Smooth muscle cell of the brain vasculature (primary cell): Measurements from ENCODE around the gene SCAPER.
"Not testable (repeated sequence)": the region's sequence is repeated elsewhere in the genome, so short reads cannot be mapped to it uniquely, and the experiment has no call there.

Source experiments
- DNase-seq: peaks from one replicate; pipeline ENCODE4 v3.0.0-alpha.2; 2012; ENCODE audit warnings: low read depth, low spot score

SCAPER gene

GRCh38 chr15:76321602-76322001, 583.5 kb downstream of the SCAPER start:
- no peak for DNase-seq

DNA sequence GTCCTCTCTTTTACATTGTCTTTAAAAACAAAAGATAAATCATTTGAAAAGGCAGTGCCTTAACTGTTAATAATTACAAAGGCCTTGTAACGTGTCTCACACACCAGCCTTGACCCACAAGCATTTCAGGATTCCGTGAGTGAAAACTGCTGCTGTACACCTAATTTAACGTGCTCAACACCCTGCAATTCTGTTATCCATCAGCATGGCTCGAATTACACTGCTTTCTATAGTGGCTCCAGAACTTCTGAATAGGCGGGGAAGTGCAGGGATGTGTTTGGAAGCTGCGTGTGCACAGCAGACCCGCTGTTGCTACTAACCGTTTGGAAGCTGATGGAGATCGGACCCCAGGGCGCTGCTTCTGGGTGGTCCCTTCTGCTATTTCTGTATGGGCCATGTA, 584.0 kb downstream of the SCAPER start:
- no peak for DNase-seq

DNA sequence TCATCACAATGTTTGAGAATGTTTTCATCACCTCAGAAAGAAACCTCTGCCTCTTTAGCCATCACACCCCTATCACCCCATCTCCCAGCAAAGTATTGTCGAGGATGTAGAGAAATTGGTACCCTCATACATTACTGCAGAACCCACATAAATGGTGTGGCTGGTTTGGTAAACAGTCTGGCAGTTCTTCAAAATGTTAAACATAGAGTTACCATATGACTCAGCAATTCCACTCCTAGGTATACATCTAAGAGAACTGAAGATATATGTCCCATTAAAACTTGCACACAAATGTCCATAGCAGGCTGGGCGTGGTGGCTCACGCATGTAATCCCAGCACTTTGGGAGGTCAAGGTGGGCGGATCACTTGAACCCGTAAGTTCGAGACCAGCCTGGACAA, 585.1 kb downstream of the SCAPER start:
- DNase-seq, result no peak

DNA sequence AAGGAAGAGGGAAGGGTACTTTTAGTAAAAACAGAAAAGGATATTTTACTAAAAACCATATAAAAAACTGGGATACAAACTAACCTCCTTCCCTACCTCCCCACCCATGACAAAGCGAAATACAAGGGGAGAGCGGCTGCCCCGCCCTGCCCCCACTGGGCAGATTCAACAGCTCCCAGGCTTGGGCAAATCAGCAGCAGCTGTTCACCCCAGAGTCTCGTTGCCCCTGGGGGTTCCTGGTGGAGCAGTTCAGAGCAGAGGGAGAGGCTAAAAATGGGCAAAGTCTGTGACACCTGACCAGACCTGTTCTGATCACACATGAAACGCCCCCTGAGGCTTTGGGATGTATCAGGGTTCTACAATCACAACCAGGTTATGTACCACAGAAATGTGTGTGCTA, 591.4 kb downstream of the SCAPER start:
- DNase-seq, result no peak

- not testable (repeated sequence) for DNase-seq
Observed at GRCh38 chr15:76313175-76313567, 592.0 kb downstream of the SCAPER start.

DNA sequence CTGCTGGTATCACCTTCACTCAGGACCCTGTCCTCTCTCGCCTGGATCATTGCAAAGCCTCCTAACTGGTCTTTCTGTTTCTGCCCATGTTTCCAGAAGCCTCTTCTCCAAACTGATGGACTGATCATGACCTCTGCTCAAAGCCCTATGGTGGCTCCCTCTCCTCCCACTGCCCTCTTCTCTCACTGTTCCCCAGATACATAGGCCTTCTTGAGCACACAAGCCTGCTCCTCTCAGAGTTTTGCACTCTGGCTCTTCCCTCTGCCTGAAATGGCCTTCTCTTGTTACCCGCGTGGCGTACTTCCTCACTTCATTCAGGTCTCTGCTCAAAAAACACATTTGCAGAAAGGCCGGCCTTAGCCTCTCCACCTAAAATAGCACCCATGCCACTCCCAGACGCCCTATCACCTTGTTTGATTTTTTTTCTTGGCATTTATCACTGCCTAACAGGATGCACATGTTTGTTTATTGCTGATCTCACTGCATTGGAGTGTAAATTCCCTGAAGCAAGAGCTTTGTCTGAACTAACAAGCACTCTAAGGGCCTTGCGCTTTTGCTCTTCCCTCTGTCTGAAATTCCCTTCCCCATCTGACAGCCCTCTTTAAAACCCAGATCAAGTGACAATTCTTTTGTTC, 592.5 kb downstream of the SCAPER start:
- DNase-seq, result no peak

DNA sequence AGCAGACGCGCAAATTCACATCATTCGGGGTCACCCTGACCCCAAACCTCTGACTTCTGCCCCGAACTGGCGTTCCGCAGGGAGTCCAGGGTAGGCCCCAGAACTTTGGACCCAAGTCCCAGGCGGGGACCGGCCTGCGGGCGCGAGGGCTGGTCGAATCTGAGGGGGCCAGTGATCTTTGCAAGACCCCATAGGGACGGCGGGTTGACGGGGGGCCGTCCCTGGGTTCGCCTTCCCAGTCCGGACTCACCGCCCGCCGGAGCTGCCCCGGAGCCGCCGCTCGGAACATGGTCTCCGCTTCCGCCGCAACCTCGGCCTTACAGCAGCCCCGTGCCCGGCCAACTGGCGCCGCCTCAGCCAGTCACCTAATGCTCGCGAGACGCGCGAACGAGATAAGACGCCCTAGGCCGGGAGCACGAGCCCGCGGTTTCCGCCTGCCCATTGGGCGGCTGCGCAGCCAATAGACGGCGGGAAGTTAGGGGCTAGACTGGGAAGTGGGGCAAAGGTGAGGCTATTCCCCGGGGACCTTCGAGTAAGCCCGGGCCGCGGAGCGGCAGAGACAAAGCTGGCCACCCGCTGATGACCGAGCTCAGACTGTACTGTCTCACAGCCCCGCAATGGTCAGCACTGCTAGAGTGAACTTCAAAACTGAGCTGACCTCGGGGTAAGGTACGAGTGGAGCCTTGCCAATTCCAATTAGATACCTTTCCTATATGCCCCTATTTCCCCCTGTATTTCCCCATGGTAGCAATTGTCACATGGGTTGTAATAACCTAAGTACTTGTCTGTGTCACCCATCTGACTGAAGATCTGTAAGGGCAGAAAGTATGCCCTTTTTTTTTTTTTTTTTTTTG, 593.8 kb downstream of the SCAPER start, which contains the start of gene ETFA:
Gene ETFA, minus strand, starts transcription at position 370 of the 854 bp plus-strand sequence. Its CDS starts 81 bp downstream, at position 289.
- peak; percentile 85 for DNase-seq

DNA sequence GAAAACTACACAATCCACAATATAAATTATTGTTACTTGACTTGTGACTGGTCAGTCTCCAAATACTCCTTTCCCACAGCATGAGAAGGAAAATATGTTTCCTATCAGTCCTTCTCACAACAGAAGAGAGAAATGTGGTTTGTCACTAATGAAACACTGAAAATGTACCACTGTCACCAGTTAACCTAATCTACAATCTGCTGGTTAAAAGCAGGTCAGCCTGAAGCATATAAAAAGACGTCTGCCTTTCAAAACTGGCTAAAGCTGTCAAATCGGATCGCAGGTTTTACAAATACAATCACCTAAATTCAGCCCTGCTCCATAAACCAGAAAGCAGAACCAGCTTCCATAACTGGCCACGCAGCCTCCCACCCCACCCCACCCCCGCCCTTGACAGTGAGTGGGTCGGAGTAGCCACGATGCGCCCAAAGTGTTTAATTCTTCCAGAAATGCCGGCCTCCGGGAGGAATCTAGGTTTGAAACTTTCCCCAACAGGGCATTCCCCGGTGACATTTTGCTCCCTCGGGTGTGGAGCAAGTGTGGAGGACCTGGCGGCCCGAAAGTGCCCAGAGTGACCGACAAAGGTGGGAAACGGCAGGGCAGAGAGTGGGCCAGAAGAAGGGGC, 594.6 kb downstream of the SCAPER start:
- no peak for DNase-seq

DNA sequence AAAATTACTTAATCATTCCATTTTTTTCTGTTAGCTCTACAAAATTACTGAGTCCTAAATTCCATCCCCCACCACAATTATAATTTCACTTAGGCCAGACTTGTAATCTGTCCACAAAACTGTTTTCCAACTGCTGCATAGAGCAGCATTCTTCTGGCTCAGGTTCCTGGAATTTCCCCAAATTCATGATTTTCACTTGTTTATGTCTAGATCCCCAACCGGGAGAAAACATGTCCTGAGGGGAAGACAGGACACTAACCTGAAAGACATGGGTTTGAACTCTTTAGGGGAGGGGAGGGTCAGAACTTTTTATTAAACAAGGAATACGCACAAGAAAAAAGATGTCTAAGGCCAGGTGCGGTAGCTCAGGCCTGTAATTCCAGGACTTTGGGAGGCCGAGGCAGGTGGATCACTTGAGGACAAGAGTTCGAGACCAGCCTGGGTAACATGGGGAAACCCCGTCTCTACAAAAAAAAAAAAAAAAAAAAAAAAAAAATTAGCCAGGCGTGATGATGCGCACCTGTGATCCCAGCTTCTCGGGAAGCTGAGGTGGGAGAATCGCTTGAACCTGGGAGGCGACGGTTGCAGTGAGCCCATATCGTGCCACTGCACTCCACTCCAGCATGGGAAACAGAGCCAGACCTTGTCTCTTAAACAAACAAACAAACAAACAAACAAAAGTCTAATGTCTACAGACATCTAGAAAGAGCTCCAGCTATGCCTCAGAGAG, 595.4 kb downstream of the SCAPER start:
- DNase-seq, result no peak

GRCh38 chr15:76303909-76304308, 601.2 kb downstream of the SCAPER start:
- DNase-seq, result no peak

DNA sequence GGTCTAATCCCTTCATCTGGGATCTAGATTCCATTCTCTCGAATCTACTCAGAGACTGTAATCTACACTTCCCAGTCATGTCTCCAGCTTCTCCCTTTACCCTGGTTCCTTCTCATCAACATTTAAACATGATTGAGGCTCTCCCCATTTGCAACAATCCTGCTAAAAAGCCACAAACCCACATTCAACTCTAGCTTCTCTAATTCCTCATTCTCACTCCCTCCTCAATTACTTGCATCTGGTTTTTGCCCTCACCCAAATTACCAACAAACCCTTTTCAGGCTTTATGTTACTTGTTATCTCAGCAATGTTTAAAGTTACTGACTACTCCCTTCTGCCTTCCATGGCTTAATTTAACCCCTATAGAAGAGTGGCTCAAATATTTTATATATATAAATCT, 605.4 kb downstream of the SCAPER start:
- DNase-seq, result no peak

GRCh38 chr15:76298986-76299385, 606.2 kb downstream of the SCAPER start:
- DNase-seq, result no peak

GRCh38 chr15:76297951-76298350, 607.2 kb downstream of the SCAPER start:
- DNase-seq, result not testable (repeated sequence)
